HG03045 (cell line): ENCODE measurements around the gene GABRB3.

Experiments used
- ATAC-seq: cut with Tn5 transposase; IDR thresholded peaks from one replicate; pipeline ENCODE4 v1.9.1; 2021; ENCODE audit warnings: mild to moderate bottlenecking, moderate library complexity; ENCODE audit not compliant: unreplicated experiment

GABRB3 gene

GRCh38 chr15:26632500-26632899 is 140.4 kb downstream of the GABRB3 start:
- no peak for ATAC-seq

GRCh38 chr15:26631894-26632293 is 141.0 kb downstream of the GABRB3 start:
- ATAC-seq, result no peak

GRCh38 chr15:26630857-26631256 is 142.0 kb downstream of the GABRB3 start:
- no peak for ATAC-seq

GRCh38 chr15:26628879-26629529 is 143.9 kb downstream of the GABRB3 start:
- no peak for ATAC-seq

- ATAC-seq, result no peak
Observed at GRCh38 chr15:26628071-26628470, 144.8 kb downstream of the GABRB3 start.

GRCh38 chr15:26624128-26624527 is 148.7 kb downstream of the GABRB3 start:
- ATAC-seq, result no peak

- ATAC-seq, result no peak
Observed at GRCh38 chr15:26623071-26623470, 149.8 kb downstream of the GABRB3 start.

GRCh38 chr15:26621816-26622215 is 151.1 kb downstream of the GABRB3 start:
- no peak for ATAC-seq

- ATAC-seq, result no peak
Observed at GRCh38 chr15:26620528-26621458, 152.1 kb downstream of the GABRB3 start.

GRCh38 chr15:26615927-26616302 is 157.0 kb downstream of the GABRB3 start:
- ATAC-seq, result no peak

- ATAC-seq, result no peak
Observed at GRCh38 chr15:26615188-26615926, 157.5 kb downstream of the GABRB3 start.

GRCh38 chr15:26614734-26615133 is 158.1 kb downstream of the GABRB3 start:
- no peak for ATAC-seq

- ATAC-seq, result no peak
Observed at GRCh38 chr15:26598704-26599103, 174.2 kb downstream of the GABRB3 start.

- ATAC-seq, result no peak
Observed at GRCh38 chr15:26595611-26596010, 177.3 kb downstream of the GABRB3 start.

GRCh38 chr15:26590676-26591075 is 182.2 kb downstream of the GABRB3 start:
- no peak for ATAC-seq

- ATAC-seq, result no peak
Observed at GRCh38 chr15:26582840-26583239, 190.0 kb downstream of the GABRB3 start.

- no peak for ATAC-seq
Observed at GRCh38 chr15:26580943-26581342, 191.9 kb downstream of the GABRB3 start.

- no peak for ATAC-seq
Observed at GRCh38 chr15:26572602-26573350, 200.1 kb downstream of the GABRB3 start.

GRCh38 chr15:26571346-26571745 is 201.5 kb downstream of the GABRB3 start:
- no peak for ATAC-seq

- no peak for ATAC-seq
Observed at GRCh38 chr15:26565542-26565941, 207.3 kb downstream of the GABRB3 start.

GRCh38 chr15:26564361-26564760 is 208.5 kb downstream of the GABRB3 start:
- no peak for ATAC-seq
